SH-SY5Y (cell line): ENCODE data around the gene TNNC1.

Experiments
- GATA2 ChIP-seq: IDR thresholded peaks from 2 replicates; pipeline ENCODE4 v1.6.1; 2011; ENCODE audit warnings: mild to moderate bottlenecking, low read depth, low read length
- GATA3 ChIP-seq: IDR thresholded peaks from 2 replicates; pipeline ENCODE4 v1.6.1; 2011; ENCODE audit warnings: low read depth, mild to moderate bottlenecking, low read length, moderate library complexity

DNA sequence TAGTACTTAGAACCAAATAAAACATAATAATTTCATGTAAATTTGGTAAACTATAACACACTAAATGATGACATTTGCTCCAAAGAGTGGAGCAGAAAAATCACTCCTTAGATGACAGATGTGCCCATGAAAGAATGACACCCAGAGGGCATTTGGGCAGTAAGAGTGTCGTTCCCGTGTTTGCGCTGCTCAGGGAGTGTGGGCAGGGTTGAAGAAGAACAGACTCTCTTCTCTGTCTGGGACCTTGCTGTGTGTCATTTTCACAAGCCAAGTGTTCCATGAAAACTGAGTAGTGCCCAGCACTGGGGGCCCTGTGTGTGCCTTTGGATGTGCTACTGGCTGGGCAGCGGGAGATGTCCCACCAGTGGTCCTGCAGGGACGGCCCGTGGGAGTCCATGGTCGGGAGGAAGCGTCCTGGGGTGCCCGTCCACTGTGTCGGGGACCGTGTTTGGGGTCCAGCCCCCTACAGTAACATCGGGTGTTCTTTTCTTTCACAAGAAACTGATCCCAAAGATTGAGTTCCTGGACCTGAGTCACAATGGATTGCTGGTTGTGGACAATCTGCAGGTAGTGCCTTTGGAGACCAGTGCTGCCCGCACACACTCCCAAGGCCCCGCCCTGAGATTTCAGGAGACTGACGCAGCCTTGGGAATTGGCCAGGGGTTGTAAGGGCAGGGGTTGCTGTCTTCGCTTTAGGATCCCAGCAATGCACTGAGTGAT, 23.4 kb upstream of the TNNC1 start:
- TF ChIP-seq GATA2 (no peak), GATA3 (no peak)
